Retinal pigment epithelial cell (primary cell): ENCODE measurements around the gene SLC25A12.
"Not testable (repeated sequence)": the region's sequence is repeated elsewhere in the genome, so short reads cannot be mapped to it uniquely, and the experiment has no call there.

Source experiments
- DNase-seq: peaks from one replicate; pipeline ENCODE4 v3.0.0-alpha.2; 2010; ENCODE audit warnings: low read depth
- H3K4me3 ChIP-seq: 2 replicates; pipeline ENCODE4 v1.5.1; 2011; ENCODE audit warnings: mild to moderate bottlenecking, low read length, control low read depth, moderate library complexity
- TF ChIP-seq, protein P1 (sequence below): conservative IDR thresholded peaks from 2 replicates; pipeline ENCODE4 v1.5.1; 2011; ENCODE audit warnings: low read depth, low read length, control low read depth, inconsistent platforms

Gene SLC25A12

DNA sequence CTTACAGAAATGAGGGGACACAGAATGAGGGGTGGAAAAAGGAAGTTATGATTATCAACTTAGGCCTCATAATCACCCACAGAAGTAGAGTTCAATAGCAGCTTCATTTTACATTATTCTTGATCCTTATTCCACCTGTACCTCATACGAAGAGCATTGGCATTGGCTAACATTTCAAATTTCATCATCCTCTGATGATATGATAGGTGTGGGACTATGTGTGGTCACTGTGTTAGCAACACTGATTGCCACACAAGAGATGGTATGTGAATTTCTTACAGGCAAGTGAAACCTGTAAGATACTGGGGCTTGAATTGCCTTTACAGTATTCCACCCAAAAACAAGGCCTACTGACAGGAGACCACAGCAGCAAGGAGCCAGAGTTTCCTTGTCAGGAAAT is 14.2 kb upstream of the SLC25A12 start:
- DNase-seq = no peak
- no peak overlapping the region for H3K4me3 ChIP-seq
- TF ChIP-seq, protein P1, sequence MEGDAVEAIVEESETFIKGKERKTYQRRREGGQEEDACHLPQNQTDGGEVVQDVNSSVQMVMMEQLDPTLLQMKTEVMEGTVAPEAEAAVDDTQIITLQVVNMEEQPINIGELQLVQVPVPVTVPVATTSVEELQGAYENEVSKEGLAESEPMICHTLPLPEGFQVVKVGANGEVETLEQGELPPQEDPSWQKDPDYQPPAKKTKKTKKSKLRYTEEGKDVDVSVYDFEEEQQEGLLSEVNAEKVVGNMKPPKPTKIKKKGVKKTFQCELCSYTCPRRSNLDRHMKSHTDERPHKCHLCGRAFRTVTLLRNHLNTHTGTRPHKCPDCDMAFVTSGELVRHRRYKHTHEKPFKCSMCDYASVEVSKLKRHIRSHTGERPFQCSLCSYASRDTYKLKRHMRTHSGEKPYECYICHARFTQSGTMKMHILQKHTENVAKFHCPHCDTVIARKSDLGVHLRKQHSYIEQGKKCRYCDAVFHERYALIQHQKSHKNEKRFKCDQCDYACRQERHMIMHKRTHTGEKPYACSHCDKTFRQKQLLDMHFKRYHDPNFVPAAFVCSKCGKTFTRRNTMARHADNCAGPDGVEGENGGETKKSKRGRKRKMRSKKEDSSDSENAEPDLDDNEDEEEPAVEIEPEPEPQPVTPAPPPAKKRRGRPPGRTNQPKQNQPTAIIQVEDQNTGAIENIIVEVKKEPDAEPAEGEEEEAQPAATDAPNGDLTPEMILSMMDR = no peak

DNA sequence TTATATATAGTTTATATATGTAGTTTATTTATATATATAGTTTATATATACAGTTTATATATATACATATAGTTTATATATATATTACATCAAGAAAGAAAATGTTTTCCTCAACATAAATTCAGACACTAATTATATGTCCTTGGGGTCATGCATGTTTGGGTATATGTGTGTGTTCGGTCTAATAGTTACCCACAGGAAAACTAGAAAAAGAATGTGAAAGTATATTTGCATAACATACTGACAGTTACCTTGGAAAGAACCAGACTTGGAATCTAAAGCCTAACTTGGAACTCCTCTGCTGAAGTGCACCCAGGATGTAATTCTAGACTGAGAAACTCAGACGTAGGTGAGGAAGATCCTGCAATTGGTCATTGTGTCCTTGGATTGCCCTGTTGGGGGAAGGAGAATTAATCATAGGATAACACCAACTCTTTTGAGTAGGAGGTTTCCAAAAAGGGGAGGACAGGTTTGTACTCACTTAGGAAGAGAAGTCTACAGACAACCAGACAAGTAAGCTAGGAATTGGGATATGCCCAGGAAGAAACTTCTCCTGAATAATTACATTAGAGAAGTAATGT is 8.9 kb upstream of the SLC25A12 start:
- no peak for DNase-seq
- no peak overlapping the region for H3K4me3 ChIP-seq
- TF ChIP-seq, protein P1 = no peak

GRCh38 chr2:171899623-171900282 is 5.7 kb upstream of the SLC25A12 start:
- H3K4me3 ChIP-seq, DNase-seq: not testable (repeated sequence)

- TF ChIP-seq, protein P1 = no peak
- no peak for DNase-seq
- H3K4me3 ChIP-seq = no peak overlapping the region
These were observed 1.7 kb upstream of the SLC25A12 start for GRCh38 chr2:171895786-171896185.

DNA sequence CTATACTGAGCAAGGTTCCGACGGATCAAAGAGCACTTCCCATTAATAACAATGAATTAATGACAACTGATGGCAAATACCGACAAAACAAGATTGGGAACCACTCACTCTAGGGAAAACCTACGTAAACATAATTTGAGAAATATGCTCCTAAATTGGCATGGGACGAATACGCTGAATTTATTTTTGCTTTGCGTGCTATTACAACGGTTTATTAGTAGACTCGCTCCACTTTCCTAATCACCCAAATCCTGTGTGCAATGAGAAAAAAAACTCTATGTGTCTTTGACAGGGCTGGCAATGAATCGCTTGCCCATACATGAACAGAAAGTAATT is 536 bp upstream of the SLC25A12 start:
- no peak for DNase-seq
- TF ChIP-seq, protein P1 = no peak
- peak overlapping the region; percentile 96 for H3K4me3 ChIP-seq

DNA sequence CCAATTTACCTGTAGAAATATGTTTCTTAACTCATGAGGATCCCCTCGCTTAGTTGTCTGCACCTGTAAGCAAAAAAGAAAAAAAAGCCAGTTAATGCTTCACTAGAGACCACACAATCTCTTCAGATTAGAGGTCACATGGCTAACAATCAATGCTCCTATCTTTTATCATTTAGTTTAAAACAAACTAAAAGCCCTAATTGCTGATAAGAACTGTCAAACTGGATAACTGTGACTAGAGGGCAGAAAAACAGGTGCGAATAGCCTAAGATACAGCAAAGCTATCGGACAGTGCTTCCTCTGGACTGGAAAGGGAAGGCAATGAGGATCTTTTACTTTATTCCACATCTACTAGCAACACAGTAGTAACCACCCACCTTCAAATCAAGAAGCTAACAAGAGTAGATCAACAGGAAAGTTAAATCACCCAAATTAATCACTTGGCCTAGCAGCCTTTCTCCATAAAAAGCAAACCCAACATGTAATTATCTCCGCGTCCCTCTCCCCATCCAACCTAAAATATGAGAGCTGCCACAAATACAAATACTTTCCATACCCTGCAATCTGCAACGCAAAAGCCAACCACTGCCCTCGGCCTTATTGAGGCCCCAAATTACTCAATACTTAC is 734 bp downstream of the SLC25A12 start:
- TF ChIP-seq, protein P1 = no peak
- DNase-seq = no peak
- peak overlapping the region; percentile 96 for H3K4me3 ChIP-seq

DNA sequence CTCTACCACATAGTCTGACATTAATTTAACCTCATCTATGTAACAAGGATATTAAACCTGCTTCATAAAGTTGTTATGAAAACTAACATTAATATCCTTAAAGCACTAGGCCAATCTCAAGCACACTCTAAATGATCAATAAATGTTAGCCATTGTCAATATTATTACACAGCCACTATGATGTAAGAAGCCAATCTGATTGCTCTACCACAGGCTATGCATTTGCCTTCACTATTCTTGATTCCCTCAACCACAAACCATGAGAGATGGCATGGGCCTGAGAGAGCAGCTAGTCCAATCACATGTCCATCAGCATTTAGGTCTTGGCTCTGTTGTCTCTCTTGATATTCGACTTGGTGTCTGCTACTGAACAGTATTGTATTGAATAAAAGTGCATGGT is 4.2 kb downstream of the SLC25A12 start:
- no peak overlapping the region for H3K4me3 ChIP-seq
- TF ChIP-seq, protein P1 = no peak
- no peak for DNase-seq
